ENCODE measurements around the gene ACBD6.

DNA sequence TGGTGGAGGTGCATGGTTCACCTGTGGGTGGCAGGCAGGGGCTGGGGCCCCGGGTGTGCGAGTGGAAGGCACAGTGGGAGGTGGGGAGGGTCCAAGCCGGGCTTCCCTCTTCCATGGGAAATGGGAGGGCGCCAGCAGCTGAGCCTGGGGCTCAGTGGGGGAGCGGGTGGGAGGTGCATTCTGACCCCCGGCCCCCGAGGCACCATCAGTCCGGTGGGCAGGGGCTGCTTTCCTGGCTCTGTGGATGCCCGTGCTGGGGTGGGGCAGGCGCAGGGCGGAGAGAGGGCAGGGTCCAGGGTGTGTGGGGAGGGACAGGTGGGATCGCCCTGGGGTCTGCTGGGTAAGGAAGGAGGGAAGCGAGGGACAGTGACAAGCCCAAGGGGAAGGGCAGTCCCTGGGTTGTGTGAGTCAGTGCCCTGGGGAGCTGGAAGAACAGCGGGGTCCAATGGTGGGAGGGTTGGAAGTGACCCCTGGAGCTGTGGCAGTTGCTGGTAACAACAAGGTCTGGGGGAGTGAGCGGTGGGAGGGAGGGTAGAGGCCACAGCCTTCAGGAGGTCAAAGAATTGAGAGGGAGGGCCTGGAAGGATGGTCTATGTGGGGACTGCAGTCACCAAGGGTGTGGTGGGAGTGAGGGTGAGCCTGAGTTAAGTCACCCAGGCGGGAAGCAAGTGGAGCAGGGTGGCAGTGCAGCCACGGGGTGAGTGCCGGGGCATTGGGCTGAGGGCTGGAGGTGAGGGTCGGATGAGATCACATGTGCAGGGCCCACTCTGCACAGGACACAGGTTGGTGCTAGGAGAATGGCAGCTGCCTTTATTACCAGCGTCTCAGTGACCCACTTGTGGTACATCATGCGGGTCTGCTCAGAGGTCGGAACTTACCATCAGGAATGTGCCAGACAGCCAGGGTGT, 242.7 kb downstream of the ACBD6 start:
- TF ChIP-seq, protein P1, sequence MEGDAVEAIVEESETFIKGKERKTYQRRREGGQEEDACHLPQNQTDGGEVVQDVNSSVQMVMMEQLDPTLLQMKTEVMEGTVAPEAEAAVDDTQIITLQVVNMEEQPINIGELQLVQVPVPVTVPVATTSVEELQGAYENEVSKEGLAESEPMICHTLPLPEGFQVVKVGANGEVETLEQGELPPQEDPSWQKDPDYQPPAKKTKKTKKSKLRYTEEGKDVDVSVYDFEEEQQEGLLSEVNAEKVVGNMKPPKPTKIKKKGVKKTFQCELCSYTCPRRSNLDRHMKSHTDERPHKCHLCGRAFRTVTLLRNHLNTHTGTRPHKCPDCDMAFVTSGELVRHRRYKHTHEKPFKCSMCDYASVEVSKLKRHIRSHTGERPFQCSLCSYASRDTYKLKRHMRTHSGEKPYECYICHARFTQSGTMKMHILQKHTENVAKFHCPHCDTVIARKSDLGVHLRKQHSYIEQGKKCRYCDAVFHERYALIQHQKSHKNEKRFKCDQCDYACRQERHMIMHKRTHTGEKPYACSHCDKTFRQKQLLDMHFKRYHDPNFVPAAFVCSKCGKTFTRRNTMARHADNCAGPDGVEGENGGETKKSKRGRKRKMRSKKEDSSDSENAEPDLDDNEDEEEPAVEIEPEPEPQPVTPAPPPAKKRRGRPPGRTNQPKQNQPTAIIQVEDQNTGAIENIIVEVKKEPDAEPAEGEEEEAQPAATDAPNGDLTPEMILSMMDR (IDR thresholded peaks at IDR 0.05): no peak
- no peak for TF ChIP-seq POLR2A (IDR thresholded peaks at IDR 0.05)
